Dendritic cell treated with granulocyte-macrophage colony-stimulating factor and Interleukin-4, amounts not matched to agents 40 ng/mL and 50 ng/mL, for 4 days (primary cell): ENCODE results near the gene RNASEH2A.

ENCODE experiments used
- H3K27ac Mint-ChIP-seq: one replicate; pipeline ENCODE4 v1.8.0; 2022; ENCODE audit warnings: mild to moderate bottlenecking, mixed read lengths
- H3K27me3 Mint-ChIP-seq: one replicate; pipeline ENCODE4 v1.8.0; 2022; ENCODE audit warnings: mild to moderate bottlenecking, mixed read lengths
- H3K36me3 Mint-ChIP-seq: one replicate; pipeline ENCODE4 v1.8.0; 2022; ENCODE audit warnings: low read depth, mixed read lengths
- H3K4me1 Mint-ChIP-seq: one replicate; pipeline ENCODE4 v1.8.0; 2022; ENCODE audit warnings: low read depth, mixed read lengths
- H3K4me3 Mint-ChIP-seq: one replicate; pipeline ENCODE4 v1.8.0; 2022; ENCODE audit warnings: mild to moderate bottlenecking, moderate library complexity, mixed read lengths
- H3K9me3 Mint-ChIP-seq: one replicate; pipeline ENCODE4 v1.8.0; 2022; ENCODE audit warnings: mixed read lengths
- intact Hi-C: fragments of 100-400 bp; cut with micrococcal nuclease; formaldehyde crosslinking; loops from one replicate; pipeline ENCODE4 v1.15.0; 2022

Gene RNASEH2A

GRCh38 chr19:12806242-12807081 is at the start of gene RNASEH2A:
Gene RNASEH2A (plus strand): TSS chr19:12806584. CDS start chr19:12806674, 90 bp downstream.
- Mint-ChIP-seq H3K36me3 (peaks cover 11% of the 10 kb centered on the region), H3K9me3 (no peaks in the 10 kb centered on the region), H3K4me3 (peak within 1 kb of the TSS; percentile 95), H3K4me1 (peaks cover 27% of the 10 kb centered on the region), H3K27me3 (peaks cover 23% of the 10 kb centered on the region), H3K27ac (peak within 1 kb of the TSS; percentile 93)
- intact Hi-C loops: no loop called here

DNA sequence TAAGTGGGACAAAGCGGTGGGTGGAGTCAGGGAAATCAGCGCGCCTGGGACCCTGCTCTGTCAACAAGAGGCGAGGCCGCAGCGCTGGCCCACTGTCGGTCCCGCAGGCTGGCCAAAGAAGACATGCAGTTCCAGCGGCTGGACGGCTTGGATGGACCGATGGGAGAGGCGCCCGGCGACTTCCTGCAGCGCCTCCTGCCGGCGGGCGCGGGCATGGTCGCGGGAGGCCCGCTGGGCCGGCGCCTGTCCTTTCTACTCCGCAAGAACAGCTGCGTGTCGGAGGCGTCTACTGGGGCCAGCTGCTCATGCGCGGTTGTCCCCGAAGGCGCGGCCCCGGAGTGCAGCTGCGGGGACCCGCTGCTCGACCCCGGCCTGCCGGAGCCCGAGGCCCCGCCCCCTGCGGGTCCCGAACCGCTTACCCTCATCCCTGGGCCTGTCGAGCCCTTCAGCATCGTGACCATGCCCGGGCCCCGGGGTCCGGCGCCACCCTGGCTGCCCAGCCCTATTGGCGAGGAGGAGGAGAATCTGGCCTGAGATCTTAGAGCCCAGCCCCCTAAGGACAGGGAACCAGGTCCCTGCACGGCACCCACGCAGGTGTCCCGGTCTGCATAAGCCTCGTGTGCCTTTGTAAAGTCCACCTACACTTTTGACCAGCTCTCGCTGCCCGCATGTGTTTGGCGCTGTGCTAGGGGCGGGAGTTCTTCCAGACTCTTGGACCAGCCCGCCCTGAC is 48.7 kb upstream of the RNASEH2A start:
- peaks cover 11% of the 10 kb centered on the region for H3K4me1 Mint-ChIP-seq

GRCh38 chr19:12759686-12760085 is 46.7 kb upstream of the RNASEH2A start:
- Mint-ChIP-seq H3K4me1 (peaks cover 11% of the 10 kb centered on the region), H3K27ac (no peak overlapping the region), H3K27me3 (peaks cover 24% of the 10 kb centered on the region), H3K9me3 (no peaks in the 10 kb centered on the region), H3K36me3 (peaks cover 33% of the 10 kb centered on the region), H3K4me3 (no peak overlapping the region)
- intact Hi-C loops: loop anchor here (1.0 kb wide), 1 partner anchor 37 kb away; no protein-coding TSS in a partner anchor

More for the DNA sequence above, 48.7 kb upstream of the RNASEH2A start:
- no peak overlapping the region for H3K27ac Mint-ChIP-seq
- intact Hi-C loops: loop anchor here (1.0 kb wide), 1 partner anchor 40 kb away; no protein-coding TSS in a partner anchor
- H3K27me3 Mint-ChIP-seq: peaks cover 34% of the 10 kb centered on the region
- H3K4me3 Mint-ChIP-seq: peak overlapping the region; percentile 49
- peaks cover 14% of the 10 kb centered on the region for H3K36me3 Mint-ChIP-seq
- H3K9me3 Mint-ChIP-seq: no peaks in the 10 kb centered on the region

- Mint-ChIP-seq H3K4me1 (peaks cover 12% of the 10 kb centered on the region), H3K36me3 (peaks cover 66% of the 10 kb centered on the region), H3K9me3 (no peaks in the 10 kb centered on the region), H3K27ac (no peak overlapping the region), H3K4me3 (no peak overlapping the region), H3K27me3 (peaks cover 12% of the 10 kb centered on the region)
- intact Hi-C loops: no loop called here
Observed at GRCh38 chr19:12763100-12763499, 43.3 kb upstream of the RNASEH2A start.

- Mint-ChIP-seq H3K36me3 (peaks cover 75% of the 10 kb centered on the region), H3K4me3 (no peak overlapping the region), H3K4me1 (peaks cover 12% of the 10 kb centered on the region), H3K27ac (no peak overlapping the region), H3K27me3 (no peaks in the 10 kb centered on the region), H3K9me3 (no peaks in the 10 kb centered on the region)
- intact Hi-C loops: no loop called here
Observed at GRCh38 chr19:12764698-12765097, 41.7 kb upstream of the RNASEH2A start.

- H3K36me3 Mint-ChIP-seq: peaks cover 89% of the 10 kb centered on the region
- H3K4me3 Mint-ChIP-seq: peak overlapping the region; percentile 78
- H3K9me3 Mint-ChIP-seq: no peaks in the 10 kb centered on the region
- H3K4me1 Mint-ChIP-seq: peaks cover 7% of the 10 kb centered on the region
- H3K27ac Mint-ChIP-seq: peak overlapping the region; percentile 60
- intact Hi-C loops: loop anchor here (2.0 kb wide), 1 partner anchor 81 kb away; no protein-coding TSS in a partner anchor
- H3K27me3 Mint-ChIP-seq: no peaks in the 10 kb centered on the region
Observed at GRCh38 chr19:12766051-12766521, 40.3 kb upstream of the RNASEH2A start.

DNA sequence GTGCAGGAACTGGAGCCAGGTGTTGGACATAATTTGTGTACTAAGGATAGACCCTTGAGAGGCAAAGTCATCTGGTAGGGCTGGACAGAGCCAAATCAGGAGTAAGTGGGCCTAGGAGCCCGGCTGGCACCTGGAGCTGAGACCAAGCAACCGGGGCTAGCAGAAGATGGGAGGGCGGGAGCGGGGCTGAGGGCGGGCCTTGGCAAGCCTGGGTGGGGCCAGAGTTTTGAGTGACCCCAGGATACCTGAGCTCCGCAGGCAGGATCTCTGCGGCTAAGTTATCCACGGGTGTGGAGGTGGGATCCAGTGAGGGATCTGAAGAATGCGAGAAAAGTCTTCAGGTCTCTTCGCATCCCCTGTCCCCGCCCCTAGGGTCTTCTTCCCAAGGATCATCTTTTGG is 39.2 kb upstream of the RNASEH2A start:
- Mint-ChIP-seq H3K4me1 (peaks cover 7% of the 10 kb centered on the region), H3K27ac (no peak overlapping the region), H3K36me3 (peaks cover 85% of the 10 kb centered on the region), H3K9me3 (no peaks in the 10 kb centered on the region), H3K4me3 (no peak overlapping the region), H3K27me3 (no peaks in the 10 kb centered on the region)
- intact Hi-C loops: loop anchor here (2.0 kb wide), 1 partner anchor 80 kb away; no protein-coding TSS in a partner anchor

GRCh38 chr19:12767666-12768065 is 38.7 kb upstream of the RNASEH2A start:
- Mint-ChIP-seq H3K36me3 (peaks cover 79% of the 10 kb centered on the region), H3K9me3 (no peaks in the 10 kb centered on the region), H3K4me3 (no peak overlapping the region), H3K27ac (no peak overlapping the region), H3K4me1 (peaks cover 10% of the 10 kb centered on the region), H3K27me3 (no peaks in the 10 kb centered on the region)
- intact Hi-C loops: loop anchor here (2.0 kb wide), 1 partner anchor 79 kb away; no protein-coding TSS in a partner anchor

DNA sequence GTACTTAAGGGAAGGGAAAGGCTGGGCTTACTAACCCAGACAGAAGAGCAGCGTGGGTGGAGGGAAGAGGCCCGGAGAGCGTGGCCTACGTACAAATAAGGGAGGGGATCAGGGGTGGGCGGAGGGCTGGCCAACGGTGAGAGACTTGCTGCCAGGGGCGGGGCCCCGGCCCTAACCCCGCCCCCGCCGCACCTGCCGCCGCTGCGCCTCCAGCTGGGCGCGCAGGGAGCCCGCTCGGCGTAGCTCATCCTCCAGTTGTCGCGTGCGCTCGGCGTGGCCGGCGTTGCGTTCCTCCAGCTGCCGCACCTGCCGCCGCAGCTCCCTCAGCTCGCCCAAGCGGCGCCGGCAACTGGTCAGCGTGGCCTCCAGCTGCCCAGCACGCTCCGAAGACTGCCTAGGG is 36.7 kb upstream of the RNASEH2A start:
- H3K4me3 Mint-ChIP-seq: no peak overlapping the region
- intact Hi-C loops: no loop called here
- H3K27ac Mint-ChIP-seq: no peak overlapping the region

GRCh38 chr19:12770922-12771321 is 35.5 kb upstream of the RNASEH2A start:
- Mint-ChIP-seq H3K27me3 (no peaks in the 10 kb centered on the region), H3K27ac (no peak overlapping the region), H3K4me1 (peaks cover 29% of the 10 kb centered on the region), H3K36me3 (peaks cover 57% of the 10 kb centered on the region), H3K4me3 (no peak overlapping the region), H3K9me3 (no peaks in the 10 kb centered on the region)
- intact Hi-C loops: no loop called here

More for the DNA sequence above, 36.7 kb upstream of the RNASEH2A start:
- H3K9me3 Mint-ChIP-seq: no peaks in the 10 kb centered on the region
- H3K27me3 Mint-ChIP-seq: no peaks in the 10 kb centered on the region
- H3K4me1 Mint-ChIP-seq: peaks cover 27% of the 10 kb centered on the region
- H3K36me3 Mint-ChIP-seq: peaks cover 69% of the 10 kb centered on the region

DNA sequence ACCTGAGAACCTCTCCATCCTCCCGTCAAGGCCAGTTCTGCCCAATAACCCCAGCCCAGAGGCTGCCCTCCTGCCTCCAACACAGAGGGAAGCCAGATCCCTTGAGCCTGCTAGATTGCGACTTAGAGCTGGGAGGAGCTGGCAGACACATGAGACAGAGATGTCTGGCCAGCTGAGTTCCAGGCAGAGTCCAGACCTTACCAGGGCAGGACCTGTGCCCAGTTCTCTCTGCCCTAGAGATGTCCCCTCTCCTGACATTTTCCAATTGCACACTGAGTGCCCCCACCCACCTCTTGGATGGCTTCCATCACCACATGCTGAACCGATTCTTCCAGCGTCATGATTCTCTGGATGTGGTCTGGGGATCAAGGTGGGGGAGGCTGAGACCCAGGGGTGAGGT is 34.1 kb upstream of the RNASEH2A start:
- no peaks in the 10 kb centered on the region for H3K27me3 Mint-ChIP-seq
- no peaks in the 10 kb centered on the region for H3K9me3 Mint-ChIP-seq
- intact Hi-C loops: no loop called here
- H3K4me1 Mint-ChIP-seq: peaks cover 24% of the 10 kb centered on the region
- H3K4me3 Mint-ChIP-seq: no peak overlapping the region
- peaks cover 43% of the 10 kb centered on the region for H3K36me3 Mint-ChIP-seq
- H3K27ac Mint-ChIP-seq: no peak overlapping the region

- Mint-ChIP-seq H3K4me1 (peaks cover 32% of the 10 kb centered on the region), H3K4me3 (no peak overlapping the region), H3K27ac (no peak overlapping the region), H3K9me3 (no peaks in the 10 kb centered on the region), H3K36me3 (peaks cover 45% of the 10 kb centered on the region), H3K27me3 (no peaks in the 10 kb centered on the region)
- intact Hi-C loops: no loop called here
Observed at GRCh38 chr19:12773571-12773970, 32.8 kb upstream of the RNASEH2A start.

- Mint-ChIP-seq H3K9me3 (no peaks in the 10 kb centered on the region), H3K4me1 (peaks cover 42% of the 10 kb centered on the region)
Observed at GRCh38 chr19:12774588-12775555, 31.5 kb upstream of the RNASEH2A start, which contains the start of gene HOOK2. Gene HOOK2 (minus strand): TSS chr19:12775552. CDS start chr19:12775449, 103 bp downstream.

More at GRCh38 chr19:12774588-12775555, 31.5 kb upstream of the RNASEH2A start, which contains the start of gene HOOK2:
- peak within 1 kb of the TSS; percentile 72 for H3K4me3 Mint-ChIP-seq
- H3K36me3 Mint-ChIP-seq: peaks cover 38% of the 10 kb centered on the region
- H3K27me3 Mint-ChIP-seq: no peaks in the 10 kb centered on the region
- intact Hi-C loops: no loop called here
- H3K27ac Mint-ChIP-seq: peak within 1 kb of the TSS; percentile 81
